ENCODE data around the gene MYCBPAP.

DNA sequence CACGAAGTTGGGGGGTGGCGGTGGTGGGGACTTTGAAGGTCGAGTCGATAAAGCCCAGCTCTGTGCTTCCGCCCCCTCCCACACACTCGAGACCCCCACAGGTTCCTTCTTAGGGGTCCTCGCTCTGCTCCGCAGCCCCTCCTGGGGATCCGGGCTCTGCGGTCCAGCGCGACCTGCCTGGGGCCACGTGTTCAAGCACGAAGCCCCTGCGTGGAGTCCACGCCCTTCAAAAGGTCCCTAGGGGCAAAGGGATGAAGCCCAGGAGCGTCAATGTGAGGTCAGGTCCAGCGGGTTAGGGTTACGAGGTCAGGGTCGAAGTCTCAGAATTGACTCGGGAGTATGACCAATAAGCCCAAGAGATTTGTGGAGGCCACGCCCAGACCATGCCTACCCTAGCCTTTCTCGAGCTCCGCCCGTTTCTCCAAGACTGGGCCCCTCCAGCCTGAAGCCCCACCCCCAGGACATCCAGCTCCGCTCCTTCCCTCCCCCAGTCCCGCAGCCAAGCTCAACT is 51.5 kb downstream of the MYCBPAP start:
- TF ChIP-seq, protein P1, sequence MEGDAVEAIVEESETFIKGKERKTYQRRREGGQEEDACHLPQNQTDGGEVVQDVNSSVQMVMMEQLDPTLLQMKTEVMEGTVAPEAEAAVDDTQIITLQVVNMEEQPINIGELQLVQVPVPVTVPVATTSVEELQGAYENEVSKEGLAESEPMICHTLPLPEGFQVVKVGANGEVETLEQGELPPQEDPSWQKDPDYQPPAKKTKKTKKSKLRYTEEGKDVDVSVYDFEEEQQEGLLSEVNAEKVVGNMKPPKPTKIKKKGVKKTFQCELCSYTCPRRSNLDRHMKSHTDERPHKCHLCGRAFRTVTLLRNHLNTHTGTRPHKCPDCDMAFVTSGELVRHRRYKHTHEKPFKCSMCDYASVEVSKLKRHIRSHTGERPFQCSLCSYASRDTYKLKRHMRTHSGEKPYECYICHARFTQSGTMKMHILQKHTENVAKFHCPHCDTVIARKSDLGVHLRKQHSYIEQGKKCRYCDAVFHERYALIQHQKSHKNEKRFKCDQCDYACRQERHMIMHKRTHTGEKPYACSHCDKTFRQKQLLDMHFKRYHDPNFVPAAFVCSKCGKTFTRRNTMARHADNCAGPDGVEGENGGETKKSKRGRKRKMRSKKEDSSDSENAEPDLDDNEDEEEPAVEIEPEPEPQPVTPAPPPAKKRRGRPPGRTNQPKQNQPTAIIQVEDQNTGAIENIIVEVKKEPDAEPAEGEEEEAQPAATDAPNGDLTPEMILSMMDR (IDR thresholded peaks at IDR 0.05): no peak
- TF ChIP-seq POLR2A (IDR thresholded peaks at IDR 0.05): no peak
